GM12878 (cell line): ENCODE data around the gene NTN1.

Experiments
- EED ChIP-seq: sonication (generic); IDR thresholded peaks from 2 replicates; pipeline ENCODE4 v1.6.1; 2016; ENCODE audit warnings: antibody characterized with exemption, low read depth
- JUND ChIP-seq: IDR thresholded peaks from 2 replicates; pipeline ENCODE4 v1.6.1; 2012; ENCODE audit warnings: low read depth, mild to moderate bottlenecking, low read length, improper control_type of control experiment, moderate library complexity
- KDM1A ChIP-seq: fragments of 200-600 bp; sonication (generic); IDR thresholded peaks from 2 replicates; pipeline ENCODE4 v1.6.1; 2016; ENCODE audit warnings: borderline replicate concordance
- RFX5 ChIP-seq: IDR thresholded peaks from 2 replicates; pipeline ENCODE4 v1.6.1; 2011; ENCODE audit warnings: low read depth, low read length, improper control_type of control experiment
- SREBF1 ChIP-seq: IDR thresholded peaks from 2 replicates; pipeline ENCODE4 v1.6.1; 2012; ENCODE audit warnings: mild to moderate bottlenecking, low read length
- SREBF2 ChIP-seq: IDR thresholded peaks from 2 replicates; pipeline ENCODE4 v1.6.1; 2012; ENCODE audit warnings: mild to moderate bottlenecking, low read length
- TF ChIP-seq, protein P1 (sequence below), 3 experiments: IDR thresholded peaks in 2 of 3; conservative IDR thresholded peaks in 1 of 3; 2 replicates each; pipeline ENCODE4 v1.5.1; 2011; ENCODE audit warnings: low read depth in 3 of 3, low read length in 3 of 3, mild to moderate bottlenecking in 3 of 3, control low read depth in 2 of 3, moderate library complexity in 2 of 3, inconsistent platforms in 1 of 3, mixed read lengths in 1 of 3; ENCODE audit not compliant: control insufficient read depth in 2 of 3, insufficient read depth in 1 of 3; ENCODE audit errors: extremely low read depth in 1 of 3

DNA sequence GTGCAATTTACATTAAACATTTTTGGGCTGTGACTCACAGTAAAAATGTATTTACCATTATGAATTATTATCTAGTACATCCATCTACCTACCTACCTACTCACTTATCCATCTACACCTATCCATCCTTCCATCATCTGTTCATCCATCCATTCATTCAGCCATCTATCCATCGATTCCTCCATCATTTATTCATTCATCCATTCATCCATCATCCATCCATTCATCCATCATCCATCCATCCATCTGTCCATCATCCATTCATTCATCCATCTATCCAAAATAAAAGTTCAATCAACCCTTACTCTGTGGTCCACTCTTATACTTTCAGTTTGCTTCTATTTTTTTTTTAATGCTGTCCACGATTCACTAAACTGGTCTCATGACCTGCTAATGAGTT, 118.4 kb downstream of the NTN1 start:
- TF ChIP-seq, protein P1, sequence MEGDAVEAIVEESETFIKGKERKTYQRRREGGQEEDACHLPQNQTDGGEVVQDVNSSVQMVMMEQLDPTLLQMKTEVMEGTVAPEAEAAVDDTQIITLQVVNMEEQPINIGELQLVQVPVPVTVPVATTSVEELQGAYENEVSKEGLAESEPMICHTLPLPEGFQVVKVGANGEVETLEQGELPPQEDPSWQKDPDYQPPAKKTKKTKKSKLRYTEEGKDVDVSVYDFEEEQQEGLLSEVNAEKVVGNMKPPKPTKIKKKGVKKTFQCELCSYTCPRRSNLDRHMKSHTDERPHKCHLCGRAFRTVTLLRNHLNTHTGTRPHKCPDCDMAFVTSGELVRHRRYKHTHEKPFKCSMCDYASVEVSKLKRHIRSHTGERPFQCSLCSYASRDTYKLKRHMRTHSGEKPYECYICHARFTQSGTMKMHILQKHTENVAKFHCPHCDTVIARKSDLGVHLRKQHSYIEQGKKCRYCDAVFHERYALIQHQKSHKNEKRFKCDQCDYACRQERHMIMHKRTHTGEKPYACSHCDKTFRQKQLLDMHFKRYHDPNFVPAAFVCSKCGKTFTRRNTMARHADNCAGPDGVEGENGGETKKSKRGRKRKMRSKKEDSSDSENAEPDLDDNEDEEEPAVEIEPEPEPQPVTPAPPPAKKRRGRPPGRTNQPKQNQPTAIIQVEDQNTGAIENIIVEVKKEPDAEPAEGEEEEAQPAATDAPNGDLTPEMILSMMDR (IDR thresholded peaks at IDR 0.05 in 2 of 3, conservative IDR thresholded peaks at IDR 0.05 in 1 of 3; ENCODE audit: control insufficient read depth in 2 of 3, extremely low read depth in 1 of 3, insufficient read depth in 1 of 3, low read depth in 3 of 3, low read length in 3 of 3) = no peak
- TF ChIP-seq RFX5 (no peak), SREBF1 (no peak), KDM1A (no peak), EED (no peak), SREBF2 (no peak), JUND (no peak)
